Heart left ventricle (tissue), 13 donors: ENCODE data around the gene EBLN2.

ENCODE experiments used
- CTCF ChIP-seq, 12 donors: fragments of 200-600 bp; sonication (generic) in 4 of 12; IDR thresholded peaks; one replicate each; pipeline versions ENCODE4 v1.5.0 to v1.8.0; 2018 to 2022; ENCODE audit warnings: antibody characterized with exemption in 12 of 12, mild to moderate bottlenecking in 5 of 12
- POLR2A ChIP-seq, 2 donors: fragments of 450-650 bp; IDR thresholded peaks; one replicate each; pipeline ENCODE4 v1.6.1; 2017; ENCODE audit warnings: antibody characterized with exemption in 2 of 2, mild to moderate bottlenecking in 2 of 2, moderate library complexity in 2 of 2
- donor health status: ischemic (EF 13 %, LVEDD 7.1; RV severe dilation, severe dysfunction).
- donor health status: DM: no; HTN: yes; CAD: no.
- donor health status: DM: no; HTN: no; CAD: no.
- donor health status: ischemic (EF 25% LVEDD 6.9; RV normal size, moderate dysfunction).
- donor health status: ischemic (EF 25% LVEDD 5.7; RV mildly dilated, moderate dysfunction).
- donor health status: ischemic (EF 35%, LVEDD 5.7; RV mildly dilated, moderate dysfunction).
- donor health status: nonischemic (EF 11% LVEDD 7.7; RV severe dilation, severe dysfunction).
- donor health status: DM: yes; HTN: yes; CAD: no.
- donor health status: PGD.
- donor health status: ischemic (EF 29% LVEDD 5.4; RV normal size, mild dysfunction).
- donor health status: nonischemic (EF 23%, LVEDD 6.1; RV moderate dilation, normal function).

GRCh38 chr3:73045391-73045790, 16.1 kb upstream of the EBLN2 start:
- no peak for TF ChIP-seq CTCF (IDR thresholded peaks at IDR 0.05)
- no peak for TF ChIP-seq POLR2A (IDR thresholded peaks at IDR 0.05)
